ENCODE results near the gene SHMT1.

The SHMT1 gene

GRCh38 chr17:18327093-18327492 is 36.3 kb downstream of the SHMT1 start:
- Histone ChIP-seq H3K4me3 (ENCODE audit: low read depth in 1 of 2, low read length in 1 of 2) (no peak overlapping the region), H3K27me3 (no peaks in the 10 kb centered on the region), H3K9me3 (no peaks in the 10 kb centered on the region), H3K4me1 (ENCODE audit: control insufficient read depth in 1 of 2, insufficient read depth in 1 of 2, low read depth in 1 of 2, low read length in 1 of 2) (no peaks in the 10 kb centered on the region), H3K36me3 (peaks cover 100% of the 10 kb centered on the region), H3K27ac (no peak overlapping the region)
- no peak for TF ChIP-seq CTCF (IDR thresholded peaks at IDR 0.05)

- TF ChIP-seq CTCF (IDR thresholded peaks at IDR 0.05), result no peak
- peaks cover 100% of the 10 kb centered on the region for H3K36me3 ChIP-seq
- no peak overlapping the region for H3K27ac ChIP-seq
These were observed 36.8 kb downstream of the SHMT1 start for GRCh38 chr17:18326572-18326971.

GRCh38 chr17:18326039-18326438 is 37.3 kb downstream of the SHMT1 start:
- Histone ChIP-seq H3K27ac (no peak overlapping the region), H3K27me3 (no peaks in the 10 kb centered on the region), H3K4me1 (ENCODE audit: control insufficient read depth in 1 of 2, insufficient read depth in 1 of 2, low read depth in 1 of 2, low read length in 1 of 2) (peaks cover 1 to 3% of the 10 kb centered on the region in 2 experiments), H3K4me3 (ENCODE audit: low read depth in 1 of 2, low read length in 1 of 2) (no peak overlapping the region), H3K9me3 (no peaks in the 10 kb centered on the region), H3K36me3 (peaks cover 100% of the 10 kb centered on the region)
- TF ChIP-seq CTCF (IDR thresholded peaks at IDR 0.05), result no peak

More at GRCh38 chr17:18326572-18326971, 36.8 kb downstream of the SHMT1 start:
- Histone ChIP-seq H3K4me3 (ENCODE audit: low read depth in 1 of 2, low read length in 1 of 2) (no peak overlapping the region), H3K4me1 (ENCODE audit: control insufficient read depth in 1 of 2, insufficient read depth in 1 of 2, low read depth in 1 of 2, low read length in 1 of 2) (no peaks in the 10 kb centered on the region), H3K27me3 (no peaks in the 10 kb centered on the region), H3K9me3 (no peaks in the 10 kb centered on the region)

- Histone ChIP-seq H3K9me3 (no peaks in the 10 kb centered on the region), H3K27ac (no peak overlapping the region), H3K27me3 (no peaks in the 10 kb centered on the region), H3K4me3 (ENCODE audit: low read depth in 1 of 2, low read length in 1 of 2) (no peak overlapping the region), H3K4me1 (ENCODE audit: control insufficient read depth in 1 of 2, insufficient read depth in 1 of 2, low read depth in 1 of 2, low read length in 1 of 2) (peaks cover 9 to 13% of the 10 kb centered on the region in 2 experiments), H3K36me3 (peaks cover 96% of the 10 kb centered on the region)
- TF ChIP-seq CTCF (IDR thresholded peaks at IDR 0.05), result no peak
These were observed 39.0 kb downstream of the SHMT1 start for GRCh38 chr17:18324140-18325050.

DNA sequence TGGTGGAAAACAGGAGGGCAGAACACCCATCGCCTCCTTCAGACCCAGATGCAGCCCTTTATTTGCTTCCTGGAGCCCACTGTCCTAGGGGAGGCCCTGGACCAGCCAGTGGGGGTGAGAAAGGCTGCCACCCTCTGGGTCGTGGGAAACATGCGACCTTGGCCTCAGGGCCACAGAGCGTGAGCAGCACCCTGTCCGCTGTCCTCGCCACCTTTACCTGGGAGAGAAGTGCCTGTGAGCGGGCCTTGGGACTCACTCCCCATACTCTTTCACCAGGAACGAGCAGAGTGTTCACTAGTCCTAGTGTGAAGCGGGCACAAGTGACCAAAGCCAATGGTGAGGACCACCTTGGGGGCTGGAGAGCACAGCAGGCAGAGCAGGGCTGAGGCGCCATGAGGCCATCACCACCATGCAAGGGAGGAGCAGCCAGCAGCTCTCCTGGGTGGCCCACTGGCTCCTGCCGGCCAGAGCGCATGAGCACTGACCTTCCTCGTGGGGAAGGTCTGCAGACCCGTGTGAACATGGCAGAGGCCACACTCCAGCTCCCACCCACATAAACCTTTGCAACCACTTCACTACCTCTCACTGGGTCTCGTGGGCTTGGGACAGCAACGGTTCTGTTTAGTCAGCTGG is 39.7 kb downstream of the SHMT1 start:
- no peak overlapping the region for H3K27ac ChIP-seq
- H3K4me1 ChIP-seq (ENCODE audit: control insufficient read depth in 1 of 2, insufficient read depth in 1 of 2, low read depth in 1 of 2, low read length in 1 of 2), result peaks cover 17 to 19% of the 10 kb centered on the region in 2 experiments
- H3K4me3 ChIP-seq (ENCODE audit: low read depth in 1 of 2, low read length in 1 of 2), result no peak overlapping the region
- peaks cover 96% of the 10 kb centered on the region for H3K36me3 ChIP-seq
- H3K27me3 ChIP-seq, result no peaks in the 10 kb centered on the region
- H3K9me3 ChIP-seq, result no peaks in the 10 kb centered on the region
- TF ChIP-seq CTCF (IDR thresholded peaks at IDR 0.05), result no peak

All from neutrophil (primary cell).